HG03520 (cell line): Measurements from ENCODE around the gene PGRMC1.
"Not testable (repeated sequence)": the region's sequence is repeated elsewhere in the genome, so short reads cannot be mapped to it uniquely, and the experiment has no call there.

Experiments used
- ATAC-seq: cut with Tn5 transposase; IDR thresholded peaks from one replicate; pipeline ENCODE4 v1.9.1; 2021; ENCODE audit warnings: mild to moderate bottlenecking, moderate library complexity; ENCODE audit not compliant: unreplicated experiment

Gene PGRMC1

DNA sequence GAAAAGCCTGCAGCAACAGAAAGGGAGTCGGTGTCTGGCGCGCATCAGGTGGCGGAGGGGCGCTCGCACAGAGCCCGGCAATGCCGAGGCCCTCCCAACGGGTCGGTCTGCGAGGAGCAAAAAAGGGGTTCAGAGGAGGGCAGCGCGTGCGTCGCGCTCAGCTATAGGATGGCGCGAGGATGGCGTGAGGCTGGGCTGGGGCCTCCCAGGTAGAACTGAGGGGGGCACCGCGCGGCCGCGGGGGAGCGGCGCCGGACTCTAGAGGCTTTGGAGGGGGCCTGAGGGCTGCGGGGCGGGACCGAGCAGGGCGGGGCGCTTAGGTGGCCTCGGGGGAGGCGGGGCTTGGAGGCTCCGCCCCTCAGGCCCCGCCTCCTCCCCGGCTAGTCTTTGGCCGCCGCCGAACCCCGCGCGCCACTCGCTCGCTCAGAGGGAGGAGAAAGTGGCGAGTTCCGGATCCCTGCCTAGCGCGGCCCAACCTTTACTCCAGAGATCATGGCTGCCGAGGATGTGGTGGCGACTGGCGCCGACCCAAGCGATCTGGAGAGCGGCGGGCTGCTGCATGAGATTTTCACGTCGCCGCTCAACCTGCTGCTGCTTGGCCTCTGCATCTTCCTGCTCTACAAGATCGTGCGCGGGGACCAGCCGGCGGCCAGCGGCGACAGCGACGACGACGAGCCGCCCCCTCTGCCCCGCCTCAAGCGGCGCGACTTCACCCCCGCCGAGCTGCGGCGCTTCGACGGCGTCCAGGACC lies at the start of gene PGRMC1:
Gene PGRMC1 (plus strand): TSS at position 414 of the 751 bp plus-strand sequence. CDS start 79 bp downstream, at position 493.
- ATAC-seq, result peak; percentile 92

DNA sequence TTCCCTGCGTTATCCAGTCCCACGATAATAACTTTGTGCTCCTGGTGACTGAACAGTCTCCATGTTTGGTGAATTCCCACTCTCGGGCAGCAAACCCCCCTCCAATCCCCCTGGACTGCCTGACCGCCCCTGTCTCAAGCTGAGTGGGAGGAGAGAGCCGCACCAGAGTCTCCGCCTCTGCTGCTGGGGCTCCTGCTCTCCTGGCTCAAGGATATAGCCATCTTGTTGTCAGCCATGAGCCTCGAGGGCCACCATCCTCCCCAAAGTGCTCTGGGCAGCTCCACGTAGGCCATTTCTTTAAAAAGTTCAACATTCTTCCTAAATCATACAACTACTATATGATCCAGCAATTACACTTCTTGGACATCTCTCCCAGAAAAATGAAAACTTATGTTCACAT lies 49.3 kb upstream of the PGRMC1 start:
- ATAC-seq, result no peak

DNA sequence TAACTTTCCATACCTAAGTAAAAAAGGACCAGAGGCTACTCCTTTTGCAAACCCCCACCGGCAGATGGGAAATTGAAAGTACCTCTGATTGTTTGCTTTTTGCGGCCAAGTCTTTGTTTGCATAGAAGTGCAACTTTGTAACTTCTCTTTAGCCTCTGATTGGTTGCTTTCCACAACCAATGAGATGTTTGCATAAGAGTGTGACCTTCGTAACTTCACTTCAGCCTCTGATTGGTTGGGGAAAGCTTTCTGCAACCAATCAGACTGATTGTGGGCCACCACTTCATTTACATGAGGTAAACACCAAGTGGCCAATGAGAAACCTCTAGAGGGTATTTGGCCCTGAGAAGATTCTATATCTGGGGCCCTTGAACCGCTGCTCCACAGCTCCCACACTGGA lies 48.8 kb upstream of the PGRMC1 start:
- ATAC-seq, result no peak

DNA sequence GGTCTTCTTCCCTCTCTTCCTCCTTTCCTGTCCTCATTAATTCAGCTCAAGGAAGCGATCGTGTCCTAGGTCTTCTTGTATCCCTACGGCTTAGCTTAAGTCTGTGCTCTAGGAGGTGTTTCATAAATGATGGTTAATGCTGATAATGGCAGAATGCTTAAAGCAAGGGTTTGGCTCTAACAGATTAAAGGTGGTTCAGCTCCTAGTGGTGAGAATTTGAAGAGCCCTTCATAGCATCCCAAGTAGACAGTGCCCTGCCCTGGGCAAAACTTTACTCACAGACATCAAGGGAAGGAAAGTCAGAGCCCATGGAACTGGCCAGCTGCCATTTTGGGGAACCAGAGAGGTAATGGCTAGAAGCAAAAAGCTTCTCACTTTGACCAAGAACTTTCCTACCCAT lies 47.0 kb upstream of the PGRMC1 start:
- no peak for ATAC-seq

DNA sequence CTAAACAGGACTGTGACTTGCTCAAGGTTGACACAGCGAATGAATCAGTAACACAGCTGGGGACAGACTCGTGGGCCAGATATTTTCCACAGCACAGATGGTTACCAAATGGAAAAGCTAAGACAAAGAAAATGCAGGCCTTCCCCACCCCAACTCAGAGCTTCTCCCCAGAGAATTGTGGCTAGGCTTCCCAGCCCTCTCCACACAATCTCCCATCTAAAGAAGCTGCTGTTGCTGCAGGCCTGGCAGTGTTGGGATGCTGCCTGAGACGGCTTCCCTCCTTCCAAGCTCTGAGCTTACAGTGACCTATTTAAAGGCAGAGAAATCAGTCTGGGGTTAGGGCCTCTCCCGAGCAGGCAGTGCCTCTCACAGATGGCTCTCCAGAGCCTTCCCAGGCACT lies 46.5 kb upstream of the PGRMC1 start:
- no peak for ATAC-seq

DNA sequence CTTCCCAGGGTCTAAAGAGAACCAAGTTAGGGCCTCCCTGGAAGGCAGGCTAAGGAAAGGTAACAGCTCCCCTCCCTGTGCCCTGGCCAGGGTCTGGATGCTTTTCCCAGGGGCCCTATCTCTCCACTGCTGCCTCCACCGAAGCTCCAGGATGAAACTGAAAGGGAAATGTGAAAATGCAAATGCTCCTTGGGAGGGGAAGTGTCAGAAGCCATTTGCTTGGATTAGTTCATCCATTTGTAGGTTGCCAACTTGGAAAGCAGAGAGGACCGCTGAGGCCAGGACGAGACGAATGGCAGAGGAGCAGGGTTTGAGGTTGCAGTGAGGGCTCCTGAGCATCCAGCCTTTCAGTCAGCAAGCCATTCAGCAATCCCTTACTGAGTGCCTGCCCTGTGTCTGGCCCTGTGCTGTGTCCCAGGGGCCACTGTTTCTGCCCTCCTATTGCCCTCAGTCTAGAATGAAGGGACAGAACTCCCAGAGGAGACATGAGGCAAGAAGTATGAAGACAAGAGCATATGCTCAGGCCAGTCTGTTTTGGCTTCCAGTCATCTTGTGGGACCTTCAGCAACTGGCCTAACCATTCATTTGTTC lies 45.9 kb upstream of the PGRMC1 start:
- ATAC-seq, result no peak

DNA sequence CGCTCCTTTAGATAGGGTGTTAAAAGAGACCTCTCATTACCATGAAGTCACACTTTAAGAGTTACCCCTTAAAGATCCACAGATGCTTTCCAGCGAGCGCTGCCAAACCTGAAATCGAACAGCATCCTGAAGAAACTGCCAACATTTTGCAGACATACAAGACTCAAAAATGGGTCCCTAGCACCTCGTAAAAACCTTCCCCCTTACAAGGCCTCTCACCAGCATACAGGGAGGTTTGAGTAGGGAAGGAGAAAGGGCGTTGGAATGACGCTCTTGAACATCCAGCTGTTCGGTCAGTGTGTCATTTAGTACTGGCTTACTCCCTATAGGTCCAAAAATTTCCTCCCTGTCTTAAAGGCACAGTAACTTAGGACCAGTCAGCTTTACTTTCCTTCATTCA lies 45.3 kb upstream of the PGRMC1 start:
- no peak for ATAC-seq

DNA sequence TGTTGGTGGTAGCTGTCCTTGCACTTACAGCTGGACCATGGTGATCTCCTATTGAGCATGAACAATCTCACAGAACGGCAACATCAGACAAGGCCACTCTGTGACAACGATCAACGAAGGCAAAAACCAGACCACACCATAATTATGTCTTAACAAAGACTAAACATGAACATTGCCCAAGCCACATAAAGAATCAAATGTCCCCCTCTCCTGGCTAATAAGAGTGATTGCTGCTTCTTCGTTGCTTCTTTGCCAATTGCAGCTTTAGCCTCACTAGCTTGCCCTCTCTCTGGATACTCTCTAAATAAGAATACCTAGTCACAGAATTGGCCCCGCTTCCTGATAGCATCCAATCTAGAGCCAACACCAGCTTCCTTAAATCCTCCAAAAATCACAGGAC lies 41.5 kb upstream of the PGRMC1 start:
- no peak for ATAC-seq

DNA sequence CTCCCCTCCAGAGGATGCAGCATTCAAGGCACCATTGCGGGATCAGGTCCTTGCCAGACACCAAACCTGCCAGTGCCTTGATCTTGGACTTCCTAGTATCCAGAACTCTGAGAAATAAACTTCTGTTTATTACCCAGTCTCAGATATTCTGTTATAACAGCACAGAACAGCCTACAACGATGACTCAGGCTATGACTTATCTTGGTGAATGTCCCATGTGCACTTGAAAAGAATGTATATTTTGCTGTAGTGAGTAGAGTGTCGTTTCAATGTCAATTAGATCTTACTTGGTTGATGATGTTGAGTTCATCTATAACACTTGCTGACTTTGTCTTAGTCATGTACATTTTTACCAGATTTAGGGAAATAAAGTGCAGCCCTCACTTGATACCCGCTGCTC lies 34.5 kb upstream of the PGRMC1 start:
- no peak for ATAC-seq

DNA sequence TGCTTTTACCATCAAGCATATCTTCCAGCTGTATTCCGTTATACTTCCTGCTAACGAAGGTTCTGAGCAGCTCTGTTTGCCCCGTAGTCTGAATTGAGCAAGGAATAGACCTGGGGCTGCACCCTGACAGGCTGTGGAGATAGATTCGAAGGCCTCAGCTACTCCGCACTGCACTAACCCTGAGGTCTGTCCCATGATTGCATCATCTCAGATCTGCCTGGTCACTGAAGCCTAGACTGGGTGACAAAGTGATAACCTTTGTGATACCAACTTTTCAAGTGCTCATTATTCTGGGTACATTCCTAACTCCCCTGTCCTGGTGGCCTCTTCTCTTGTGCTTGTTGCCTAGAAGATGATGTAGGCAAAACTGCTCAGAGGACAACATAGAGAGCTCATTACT lies 29.9 kb upstream of the PGRMC1 start:
- ATAC-seq, result no peak

DNA sequence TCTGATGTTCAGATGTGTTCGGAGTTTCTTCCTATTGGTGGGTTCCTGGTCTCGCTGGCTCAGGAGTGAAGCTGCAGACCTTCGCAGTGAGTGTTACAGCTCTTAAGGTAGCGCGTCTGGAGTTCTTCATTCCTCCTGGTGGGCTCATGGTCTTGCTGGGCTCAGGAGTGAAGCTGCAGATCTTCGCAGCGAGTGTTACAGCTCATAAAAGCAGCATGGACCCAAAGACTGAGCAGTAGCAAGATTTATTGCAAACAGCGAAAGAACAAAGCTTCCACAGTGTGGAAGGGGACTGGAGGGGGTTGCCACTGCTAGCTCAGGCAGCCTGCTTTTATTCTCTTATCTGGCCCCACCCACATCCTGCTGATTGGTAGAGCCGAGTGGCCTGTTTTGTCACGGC lies 28.6 kb upstream of the PGRMC1 start:
- ATAC-seq, result not testable (repeated sequence)

DNA sequence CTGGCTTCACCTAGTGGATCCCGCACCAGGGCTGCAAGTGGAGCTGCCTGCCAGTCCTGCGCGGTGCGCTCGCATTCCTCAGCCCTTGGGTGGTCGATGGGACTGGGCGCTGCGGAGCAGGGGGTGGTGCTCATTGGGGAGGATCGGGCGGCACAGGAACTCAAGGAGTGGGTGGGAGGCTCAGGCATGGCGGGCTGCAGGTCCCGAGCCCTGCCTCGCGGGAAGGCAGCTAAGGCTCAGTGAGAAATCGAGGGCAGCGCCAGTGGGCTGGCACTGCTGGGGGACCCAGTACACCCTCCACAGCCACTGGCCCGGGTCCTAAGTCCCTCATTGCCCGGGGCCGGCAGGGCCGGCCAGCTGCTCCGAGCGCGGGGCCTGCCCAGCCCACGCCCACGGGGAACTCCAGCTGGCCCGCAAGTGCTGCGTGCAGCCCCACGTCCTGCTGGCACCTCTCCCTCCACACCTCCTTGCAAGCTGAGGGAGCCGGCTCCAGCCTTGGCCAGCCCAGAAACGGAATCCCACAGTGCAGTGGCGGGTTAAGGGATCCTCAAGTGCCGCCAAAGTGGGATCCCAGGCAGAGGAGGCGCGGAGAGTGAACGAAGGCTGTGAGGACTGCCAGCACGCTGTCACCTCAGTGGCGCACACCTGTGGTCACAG lies 27.6 kb upstream of the PGRMC1 start:
- ATAC-seq, result no peak

DNA sequence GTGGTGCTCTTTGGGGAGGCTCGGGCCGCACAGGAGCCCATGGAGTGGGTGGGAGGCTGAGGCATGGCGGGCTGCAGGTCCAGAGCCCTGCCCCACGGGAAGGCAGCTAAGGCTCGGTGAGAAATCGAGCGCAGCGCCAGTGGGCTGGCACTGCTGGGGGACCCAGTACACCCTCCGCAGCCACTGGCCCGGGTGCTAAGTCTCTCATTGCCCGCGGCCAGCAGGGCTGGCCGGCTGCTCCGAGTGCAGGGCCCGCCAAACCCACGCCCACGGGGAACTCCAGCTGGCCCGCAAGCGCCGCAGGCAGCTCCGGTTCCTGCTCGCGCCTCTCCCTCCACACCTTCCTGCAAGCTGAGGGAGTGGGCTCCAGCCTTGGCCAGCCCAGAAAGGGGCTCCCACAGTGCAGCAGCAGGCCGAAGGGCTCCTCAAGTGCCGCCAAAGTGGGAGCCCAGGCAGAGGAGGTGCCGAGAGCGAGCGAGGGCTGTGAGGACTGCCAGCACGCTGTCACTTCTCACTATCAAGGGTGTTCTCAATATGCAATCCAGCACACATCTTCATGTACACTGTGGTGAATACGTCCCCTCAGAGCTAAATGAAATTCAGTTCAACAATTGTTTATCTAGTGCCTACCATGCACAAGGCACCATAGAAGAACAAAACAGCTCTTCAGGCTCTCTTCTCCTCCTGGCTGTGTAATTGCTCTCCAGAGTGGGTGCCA lies 25.0 kb upstream of the PGRMC1 start:
- ATAC-seq, result not testable (repeated sequence)

DNA sequence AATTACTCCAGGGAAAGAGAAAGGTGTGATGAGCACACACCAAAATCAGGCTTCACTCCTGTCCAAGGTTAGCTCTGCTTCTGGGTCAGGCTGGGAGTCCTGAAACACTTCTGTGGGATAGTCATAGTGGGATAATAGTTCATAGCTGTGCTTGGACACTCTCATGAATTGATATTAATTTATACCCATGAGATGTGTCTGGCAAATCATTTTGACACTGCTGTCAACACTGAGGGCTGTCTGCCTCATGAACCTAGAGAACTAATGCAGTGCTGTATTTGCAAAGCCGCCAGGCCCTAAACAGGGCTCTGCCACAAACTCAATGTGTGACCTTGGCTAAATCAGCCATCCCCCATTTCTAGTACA lies 24.5 kb upstream of the PGRMC1 start:
- no peak for ATAC-seq

DNA sequence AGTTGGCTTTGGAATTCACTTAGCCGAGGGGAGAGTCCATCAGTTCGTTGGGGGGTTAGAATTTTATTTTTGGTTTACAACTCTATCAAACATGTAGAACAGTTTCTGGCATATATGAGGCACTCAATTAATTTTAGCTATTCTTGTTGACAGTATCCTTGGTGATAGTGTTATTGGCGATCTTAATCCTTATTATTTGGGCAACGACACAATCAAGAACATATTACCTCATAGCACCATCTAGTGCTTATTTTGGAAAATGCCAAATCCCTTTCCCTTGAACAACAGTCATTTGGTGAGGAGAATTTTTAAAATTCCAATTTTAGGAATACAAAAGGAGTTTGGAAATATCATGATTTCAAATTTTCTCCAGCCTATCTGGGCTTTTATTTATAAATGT lies 17.9 kb upstream of the PGRMC1 start:
- no peak for ATAC-seq

DNA sequence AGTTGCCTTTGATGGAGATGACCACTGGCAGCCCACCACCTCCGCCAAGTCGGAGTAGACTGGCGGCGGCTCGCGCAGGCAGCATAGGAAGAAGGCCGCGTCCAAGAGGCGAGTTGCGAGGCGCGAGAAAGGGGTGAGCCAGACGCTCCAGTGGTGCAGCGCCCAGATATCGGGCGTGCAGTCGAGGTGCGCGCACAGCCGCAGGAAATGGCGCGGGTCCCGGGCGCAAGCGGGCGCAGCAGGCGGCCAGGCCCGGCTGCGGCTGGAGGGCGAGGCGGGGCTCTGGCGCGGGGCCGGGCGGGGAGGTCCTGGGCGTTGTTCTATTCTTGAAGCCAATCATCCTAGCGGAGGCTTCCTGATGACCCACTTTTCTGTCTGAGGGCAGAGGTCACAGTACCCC lies 13.2 kb upstream of the PGRMC1 start:
- ATAC-seq, result no peak

DNA sequence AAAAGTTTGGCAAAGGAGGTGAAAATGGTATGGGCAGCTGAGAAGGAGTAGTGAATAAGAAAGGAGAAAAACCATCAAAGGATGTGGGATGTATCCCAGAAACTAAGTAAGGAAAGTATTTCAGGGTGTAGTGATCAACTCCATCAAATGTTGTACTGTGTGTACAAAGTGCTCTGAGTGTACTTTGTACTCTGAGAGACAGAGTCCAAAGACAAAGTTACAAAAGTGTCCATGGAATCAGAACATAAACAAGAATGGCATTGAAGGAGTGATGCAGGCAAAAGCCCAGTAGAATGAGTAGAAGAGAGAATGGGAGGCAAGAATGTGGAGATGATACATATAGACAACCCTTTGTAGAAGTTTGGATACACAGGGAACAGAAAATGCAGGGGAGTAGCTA lies 12.3 kb upstream of the PGRMC1 start:
- ATAC-seq, result no peak

DNA sequence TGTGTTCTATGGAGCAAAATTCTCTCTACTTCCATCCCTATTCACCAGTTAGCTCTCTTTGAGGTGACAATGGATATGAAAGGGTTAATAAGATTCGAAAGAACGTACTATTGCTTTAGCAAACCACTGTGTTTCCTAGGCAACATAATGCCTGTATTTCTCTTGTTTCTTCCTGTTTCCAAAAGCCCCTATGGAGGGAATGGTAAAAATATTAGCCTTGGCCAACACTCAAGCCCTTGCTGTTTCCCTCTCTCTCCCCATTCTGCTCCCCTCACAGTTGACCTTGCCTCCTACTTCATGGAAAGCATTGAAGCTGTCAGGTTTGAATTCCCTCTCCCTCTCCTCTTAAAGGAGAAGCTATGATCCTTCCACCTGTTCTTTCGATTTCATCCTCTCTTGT lies 9.6 kb upstream of the PGRMC1 start:
- ATAC-seq, result no peak

DNA sequence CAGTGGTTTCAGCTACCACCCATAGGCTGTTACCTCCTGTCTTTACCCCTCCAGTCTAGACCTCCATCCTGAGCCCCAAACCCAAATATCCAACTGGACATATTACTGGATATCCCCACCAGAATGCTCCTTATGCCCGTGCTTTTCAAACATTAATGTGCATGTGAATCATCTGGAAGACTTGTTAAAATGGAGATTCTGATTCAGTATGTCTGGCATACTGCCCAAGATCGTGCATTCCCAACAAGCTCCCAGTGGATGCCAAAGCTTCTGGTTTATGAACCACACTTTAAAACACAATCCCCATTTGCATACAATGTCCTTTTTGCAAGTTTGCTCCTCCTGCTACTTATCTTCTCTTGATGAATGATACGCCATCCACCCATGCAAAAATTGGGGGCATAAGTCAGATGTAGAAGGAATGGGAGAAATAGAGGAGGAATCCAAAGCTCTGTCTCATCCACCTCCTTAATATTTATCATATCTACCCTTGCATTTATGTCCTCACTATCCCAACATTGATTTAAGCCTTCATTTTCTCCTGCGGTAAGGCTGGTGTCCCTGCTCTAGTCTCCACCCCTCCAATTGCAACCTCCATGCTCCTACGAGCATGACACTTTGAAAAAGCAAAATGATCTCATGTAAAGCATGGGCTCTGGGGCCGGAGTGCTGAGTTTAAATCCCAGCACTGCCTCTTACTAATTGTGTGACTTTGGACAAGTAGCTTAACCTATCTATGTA lies 7.4 kb upstream of the PGRMC1 start:
- ATAC-seq, result no peak

DNA sequence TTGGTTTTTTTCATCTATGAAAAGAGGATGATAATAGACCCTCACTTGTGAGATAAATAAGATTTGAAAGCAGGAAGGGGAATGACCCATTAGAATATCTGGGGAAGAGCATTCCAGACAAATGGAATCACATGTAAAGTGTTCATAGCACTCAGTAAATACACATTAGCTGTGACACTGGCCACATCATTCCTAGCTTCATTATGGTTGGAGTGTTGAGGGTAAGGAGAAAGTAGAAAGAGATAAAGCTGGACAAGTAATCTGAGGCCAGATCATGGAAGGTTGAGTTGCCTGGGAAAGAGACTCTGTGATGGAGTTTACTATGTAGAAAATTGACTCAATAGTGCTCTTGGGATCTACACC lies 6.9 kb upstream of the PGRMC1 start:
- ATAC-seq, result no peak

DNA sequence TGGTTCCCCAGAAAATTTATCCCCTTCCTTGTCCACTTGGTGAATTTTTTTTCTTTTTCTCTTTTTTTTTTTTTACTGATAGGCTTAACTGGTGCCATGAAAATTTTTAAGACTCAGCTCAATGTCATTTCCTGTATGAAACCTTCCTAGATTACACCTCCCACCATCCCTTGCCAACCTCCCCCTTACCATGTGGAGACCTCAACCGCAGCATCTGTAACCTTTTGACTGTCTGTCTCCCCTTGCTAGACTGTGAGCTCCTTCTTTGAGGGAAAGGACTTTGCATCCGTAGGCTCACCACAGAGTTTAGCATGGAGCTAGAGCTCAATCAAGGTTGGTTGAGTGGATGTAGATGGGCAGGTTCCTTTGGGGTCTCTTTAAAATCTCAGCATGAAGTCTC lies 5.2 kb upstream of the PGRMC1 start:
- ATAC-seq, result no peak
